OCI-LY1 (cell line): ENCODE measurements around the gene WDR20.

ENCODE experiments used
- H2AFZ ChIP-seq: fragments of 200-600 bp; sonication (generic), shearing (Covaris generic); 2 replicates; pipeline ENCODE4 v1.6.0; 2014; ENCODE audit warnings: antibody characterized with exemption, mild to moderate bottlenecking, low read length
- H3F3A ChIP-seq: fragments of 200-600 bp; sonication (generic), shearing (Covaris generic); 2 replicates; pipeline ENCODE4 v1.6.0; 2014; ENCODE audit warnings: mild to moderate bottlenecking, antibody characterized with exemption, low read length, moderate library complexity; ENCODE audit not compliant: insufficient read depth
- H3K27ac ChIP-seq: fragments of 200-600 bp; sonication (generic); 2 replicates; pipeline ENCODE4 v1.5.1; 2014; ENCODE audit warnings: low read length, mixed run types, mild to moderate bottlenecking, low read depth; ENCODE audit not compliant: poor library complexity, severe bottlenecking
- H3K27me3 ChIP-seq: fragments of 200-600 bp; sonication (generic); 2 replicates; pipeline ENCODE4 v1.6.0; 2014; ENCODE audit warnings: antibody characterized with exemption, mild to moderate bottlenecking, low read length, moderate library complexity; ENCODE audit not compliant: insufficient read depth
- H3K36me3 ChIP-seq: fragments of 200-600 bp; sonication (generic); 2 replicates; pipeline ENCODE4 v1.6.1; 2014; ENCODE audit warnings: mild to moderate bottlenecking, antibody characterized with exemption, low read length, moderate library complexity, mixed read lengths; ENCODE audit not compliant: insufficient read depth
- H3K4me1 ChIP-seq: fragments of 200-600 bp; sonication (generic); 2 replicates; pipeline ENCODE4 v1.5.1; 2014; ENCODE audit warnings: mild to moderate bottlenecking, low read length, moderate library complexity; ENCODE audit not compliant: insufficient read depth, severe bottlenecking
- H3K4me2 ChIP-seq: fragments of 200-600 bp; sonication (generic), shearing (Covaris generic); 2 replicates; pipeline ENCODE4 v1.6.1; 2014; ENCODE audit warnings: low read length
- H3K4me3 ChIP-seq: fragments of 200-600 bp; sonication (generic); 2 replicates; pipeline ENCODE4 v1.5.1; 2014; ENCODE audit warnings: low read length, low read depth, mild to moderate bottlenecking, mixed read lengths; ENCODE audit not compliant: poor library complexity, severe bottlenecking
- H3K79me2 ChIP-seq: fragments of 200-600 bp; shearing (Covaris generic); 2 replicates; pipeline ENCODE4 v1.6.1; 2016; ENCODE audit warnings: mixed run types, low read length, mixed read lengths; ENCODE audit not compliant: insufficient read depth
- H3K9ac ChIP-seq: fragments of 200-600 bp; sonication (generic), shearing (Covaris generic); 2 replicates; pipeline ENCODE4 v1.6.1; 2014; ENCODE audit warnings: mild to moderate bottlenecking, low read length, mixed read lengths
- H3K9me2 ChIP-seq: fragments of 200-600 bp; sonication (generic), shearing (Covaris generic); 2 replicates; pipeline ENCODE4 v1.6.1; 2014; ENCODE audit warnings: low read depth, mild to moderate bottlenecking, low read length, mixed read lengths
- H3K9me3 ChIP-seq: fragments of 200-600 bp; shearing (Covaris generic); 2 replicates; pipeline ENCODE4 v1.6.1; 2014; ENCODE audit warnings: low read length, mixed read lengths
- H4K20me1 ChIP-seq: fragments of 200-600 bp; sonication (generic), shearing (Covaris generic); 2 replicates; pipeline ENCODE4 v1.6.0; 2016; ENCODE audit warnings: mild to moderate bottlenecking, low read length; ENCODE audit not compliant: insufficient read depth
- EZH2 ChIP-seq: fragments of 200-600 bp; sonication (generic), shearing (Covaris generic); IDR thresholded peaks from 2 replicates; pipeline ENCODE4 v1.8.0; 2017; ENCODE audit warnings: borderline replicate concordance, mixed run types, mild to moderate bottlenecking, antibody characterized with exemption, low read length, moderate library complexity, mixed read lengths
- TF ChIP-seq, protein P1 (sequence below): fragments of 200-600 bp; sonication (generic), shearing (Covaris generic); IDR thresholded peaks from 2 replicates; pipeline ENCODE4 v1.5.1; 2017; ENCODE audit warnings: mild to moderate bottlenecking, antibody characterized with exemption, low read length, moderate library complexity, mixed read lengths

Gene WDR20

GRCh38 chr14:102231476-102232347 lies 92.0 kb downstream of the WDR20 start:
- Histone ChIP-seq H3K4me2 (peak overlapping the region; percentile 79), H2AFZ (no peak overlapping the region), H3K36me3 (peaks cover 24% of the 10 kb centered on the region; the same call in 1 of the 2 replicates), H3K27ac (peak overlapping the region; percentile 82), H3K79me2 (no peaks in the 10 kb centered on the region), H3K9ac (peak overlapping the region; percentile 59; the same call in 1 of the 2 replicates), H3K9me3 (no peaks in the 10 kb centered on the region), H4K20me1 (no peaks in the 10 kb centered on the region), H3K4me3 (peak overlapping the region; percentile 48), H3K4me1 (peaks cover 55% of the 10 kb centered on the region), H3K27me3 (no peaks in the 10 kb centered on the region), H3K9me2 (no peaks in the 10 kb centered on the region), H3F3A (no peaks in the 10 kb centered on the region)
- TF ChIP-seq EZH2 = no peak
- TF ChIP-seq, protein P1, sequence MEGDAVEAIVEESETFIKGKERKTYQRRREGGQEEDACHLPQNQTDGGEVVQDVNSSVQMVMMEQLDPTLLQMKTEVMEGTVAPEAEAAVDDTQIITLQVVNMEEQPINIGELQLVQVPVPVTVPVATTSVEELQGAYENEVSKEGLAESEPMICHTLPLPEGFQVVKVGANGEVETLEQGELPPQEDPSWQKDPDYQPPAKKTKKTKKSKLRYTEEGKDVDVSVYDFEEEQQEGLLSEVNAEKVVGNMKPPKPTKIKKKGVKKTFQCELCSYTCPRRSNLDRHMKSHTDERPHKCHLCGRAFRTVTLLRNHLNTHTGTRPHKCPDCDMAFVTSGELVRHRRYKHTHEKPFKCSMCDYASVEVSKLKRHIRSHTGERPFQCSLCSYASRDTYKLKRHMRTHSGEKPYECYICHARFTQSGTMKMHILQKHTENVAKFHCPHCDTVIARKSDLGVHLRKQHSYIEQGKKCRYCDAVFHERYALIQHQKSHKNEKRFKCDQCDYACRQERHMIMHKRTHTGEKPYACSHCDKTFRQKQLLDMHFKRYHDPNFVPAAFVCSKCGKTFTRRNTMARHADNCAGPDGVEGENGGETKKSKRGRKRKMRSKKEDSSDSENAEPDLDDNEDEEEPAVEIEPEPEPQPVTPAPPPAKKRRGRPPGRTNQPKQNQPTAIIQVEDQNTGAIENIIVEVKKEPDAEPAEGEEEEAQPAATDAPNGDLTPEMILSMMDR = no peak

DNA sequence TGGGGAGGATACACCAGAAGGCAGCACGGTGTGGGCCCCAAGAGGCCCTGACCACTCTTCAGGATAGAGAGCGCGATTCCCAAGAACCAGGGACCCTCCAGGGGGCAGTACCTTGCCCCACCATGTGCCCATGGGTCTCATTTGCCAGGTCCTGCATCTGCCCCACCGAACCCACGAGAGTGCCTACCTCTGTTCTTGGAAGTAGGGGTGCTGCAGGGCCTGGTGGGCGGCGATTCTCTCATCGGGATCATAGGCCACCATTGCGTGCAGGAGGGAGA lies 92.6 kb downstream of the WDR20 start:
- no peaks in the 10 kb centered on the region for H3F3A ChIP-seq
- H3K4me3 ChIP-seq = peak overlapping the region; percentile 48
- peak overlapping the region; percentile 82 for H3K27ac ChIP-seq
- no peak overlapping the region for H2AFZ ChIP-seq
- no peaks in the 10 kb centered on the region for H3K27me3 ChIP-seq
- H3K79me2 ChIP-seq = no peaks in the 10 kb centered on the region
- H3K36me3 ChIP-seq = peaks cover 24% of the 10 kb centered on the region; the same call in 1 of the 2 replicates
- peak overlapping the region; percentile 59; the same call in 1 of the 2 replicates for H3K9ac ChIP-seq
- H3K4me1 ChIP-seq = peaks cover 50% of the 10 kb centered on the region
- H3K9me3 ChIP-seq = no peaks in the 10 kb centered on the region
- H3K9me2 ChIP-seq = no peaks in the 10 kb centered on the region
- H3K4me2 ChIP-seq = peak overlapping the region; percentile 79
- no peaks in the 10 kb centered on the region for H4K20me1 ChIP-seq
- TF ChIP-seq, protein P1 = 0 out of 2 replicates have a peak, but pooled peaks have one; percentile 5
- TF ChIP-seq EZH2 = no peak

DNA sequence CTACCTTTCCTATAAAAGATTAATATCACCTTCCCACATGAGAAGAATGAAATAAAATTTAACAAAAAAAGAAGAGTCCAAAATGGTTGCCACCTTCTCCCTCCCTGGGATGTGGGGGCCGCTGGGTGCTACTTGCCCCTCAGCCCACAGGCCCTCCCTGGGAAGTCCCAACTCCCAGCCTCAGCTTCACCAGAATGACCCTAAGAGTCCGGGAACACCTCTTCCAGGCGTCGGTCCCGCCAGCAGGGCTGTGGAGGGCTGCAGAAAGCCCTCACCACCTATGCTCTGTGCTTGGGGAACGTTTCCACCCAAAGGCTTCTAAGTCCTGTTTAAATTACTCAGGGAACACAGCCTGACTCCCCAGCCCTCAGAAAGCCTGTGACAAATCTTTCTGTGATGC lies 93.4 kb downstream of the WDR20 start:
- no peaks in the 10 kb centered on the region for H3K79me2 ChIP-seq
- H3K27ac ChIP-seq = peak overlapping the region; percentile 82
- H3K9me3 ChIP-seq = no peaks in the 10 kb centered on the region
- peaks cover 42% of the 10 kb centered on the region for H3K4me1 ChIP-seq
- H3K4me3 ChIP-seq = peak overlapping the region; percentile 80
- no peak overlapping the region for H2AFZ ChIP-seq
- H3K9ac ChIP-seq = peak overlapping the region; percentile 78
- no peak for TF ChIP-seq EZH2
- TF ChIP-seq, protein P1 = no peak
- peak overlapping the region; percentile 79 for H3K4me2 ChIP-seq
- H3K9me2 ChIP-seq = no peaks in the 10 kb centered on the region
- no peaks in the 10 kb centered on the region for H3K27me3 ChIP-seq
- no peaks in the 10 kb centered on the region for H4K20me1 ChIP-seq
- peaks cover 24% of the 10 kb centered on the region; the same call in 1 of the 2 replicates for H3K36me3 ChIP-seq
- no peaks in the 10 kb centered on the region for H3F3A ChIP-seq
